Right lobe of liver (tissue), 6 donors: ENCODE results near the gene ADGRL3. TPM values are rescaled to one million over a fixed set of nuclear protein-coding genes. Genes with fewer than 3 reads are reported as not detected.

Experiments used
- ATAC-seq, 4 donors: fragments of 200-7000 bp; cut with Tn5 transposase; one replicate each; pipeline ENCODE4 v1.9.1; 2020; ENCODE audit warnings: mild to moderate bottlenecking in 4 of 4, moderate library complexity in 4 of 4
- DNase-seq, 3 donors: peaks; one replicate each; pipeline ENCODE4 v3.0.0-alpha.2; 2020
- H3K27ac ChIP-seq, 3 donors: fragments of 200-600 bp; one replicate each; pipeline ENCODE4 v1.8.0; 2022
- H3K27me3 ChIP-seq, 2 donors: fragments of 200-600 bp; one replicate each; pipeline ENCODE4 v1.8.0; 2022
- H3K36me3 ChIP-seq, 4 donors: fragments of 200-600 bp; sonication (generic) in 1 of 4; one replicate each; pipeline versions ENCODE4 v1.5.1 to v1.8.0; 2017 to 2022; ENCODE audit warnings: control low read depth in 1 of 4
- H3K4me1 ChIP-seq, 4 donors: fragments of 200-600 bp; sonication (generic) in 1 of 4; one replicate each; pipeline versions ENCODE4 v1.5.1 to v1.8.0; 2017 to 2022; ENCODE audit warnings: control low read depth in 1 of 4
- H3K4me3 ChIP-seq, 3 donors: fragments of 200-600 bp; one replicate each; pipeline ENCODE4 v1.8.0; 2022
- H3K9me3 ChIP-seq, 4 donors: fragments of 200-600 bp; sonication (generic) in 1 of 4; one replicate each; pipeline versions ENCODE4 v1.5.1 to v1.8.0; 2017 to 2022; ENCODE audit warnings: control low read depth in 1 of 4
- CTCF ChIP-seq, 4 donors: fragments of 200-600 bp in 3 of 4; fragments of 450-650 bp in 1 of 4; IDR thresholded peaks; one replicate each; pipeline versions ENCODE4 v1.5.1 to v1.8.0; 2016 to 2022; ENCODE audit warnings: antibody characterized with exemption in 4 of 4, mild to moderate bottlenecking in 2 of 4
- POLR2A ChIP-seq: fragments of 450-650 bp; IDR thresholded peaks from one replicate; pipeline ENCODE4 v1.6.1; 2017; ENCODE audit warnings: antibody characterized with exemption, mild to moderate bottlenecking
- WGBS: methylation state at CpG from one replicate; pipeline ENCODE4 v1.1.6; 2018; ENCODE audit warnings: low coverage, low lambda C conversion rate; ENCODE audit not compliant: insufficient coverage; ENCODE audit errors: missing lambda C conversion rate; 5-methylcytosine and 5-hydroxymethylcytosine counted together
- intact Hi-C, 2 donors: fragments of 100-400 bp; cut with DNase I; formaldehyde crosslinking; loops; one replicate each; pipeline versions ENCODE4 v1.11.2 to v1.14.1; 2022
- total RNA-seq, 6 experiments: library from RNA; depleted of rRNA in 2 of 6; stranded (reverse); fragments of >200 nt in 2 of 6; fragmentation: NEBNext Ultra II Directional in 3 of 6; extraction: Animal tissue kit (Norgen Biotek cat#: 25700) in 3 of 6; gene quantifications; one replicate each; pipeline versions ENCODE4 v1.1.0 to v1.2.4, GENCODE V29; 2016 to 2023
- donor health status: DM: no; HTN: yes; CAD: no.
- donor health status: DM: no; HTN: no; CAD: no.
- donor health status: DM: no; HTN: no; CAD: no.
- donor health status: DM: no; HTN: yes; CAD: no.
- donor health status: DM: no; HTN: yes; CAD: no.

The ADGRL3 gene
- total RNA-seq, 6 experiments from 2014 or later = 0.06 to 1.1 (median 0.35) TPM

DNA sequence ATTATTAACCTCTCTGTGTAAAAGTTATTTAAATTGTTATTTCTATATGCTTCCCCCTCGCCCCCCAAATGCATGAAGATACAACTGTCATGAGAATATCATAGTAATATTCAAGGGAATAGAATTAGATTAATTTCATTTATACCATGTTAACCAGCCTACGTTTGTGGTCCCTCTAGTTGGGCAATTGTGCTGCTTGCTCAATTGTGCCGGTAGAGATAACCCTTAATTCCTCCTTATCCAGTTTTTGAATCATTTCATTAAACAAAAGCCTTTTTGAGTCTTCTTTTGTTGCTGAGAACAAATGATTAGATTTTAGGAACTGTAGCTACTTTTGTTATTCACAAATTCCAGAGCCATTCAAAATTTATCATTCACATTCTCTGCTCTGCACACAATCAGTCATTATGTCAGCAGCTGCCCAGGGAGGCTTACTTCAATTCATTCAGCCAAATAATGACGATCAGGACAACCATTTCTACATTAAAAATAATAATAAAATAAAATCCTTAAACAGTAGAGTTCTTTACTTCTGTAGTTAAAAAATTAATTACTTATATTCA, 98.1 kb downstream of the ADGRL3 start:
- intact Hi-C loops = no loop called here
- no peak overlapping the region for H3K4me3 ChIP-seq
- H3K4me1 ChIP-seq = no peaks in the 10 kb centered on the region
- no peaks in the 10 kb centered on the region for H3K27me3 ChIP-seq
- ATAC-seq = no peak
- no peak for DNase-seq
- 18% methylated on average over 4 of the region's 4 CpGs for WGBS
- TF ChIP-seq POLR2A (no peak), CTCF (IDR thresholded peaks at IDR 0.05) (no peak)
- H3K36me3 ChIP-seq = no peaks in the 10 kb centered on the region
- H3K27ac ChIP-seq = no peak overlapping the region
- no peaks in the 10 kb centered on the region for H3K9me3 ChIP-seq

DNA sequence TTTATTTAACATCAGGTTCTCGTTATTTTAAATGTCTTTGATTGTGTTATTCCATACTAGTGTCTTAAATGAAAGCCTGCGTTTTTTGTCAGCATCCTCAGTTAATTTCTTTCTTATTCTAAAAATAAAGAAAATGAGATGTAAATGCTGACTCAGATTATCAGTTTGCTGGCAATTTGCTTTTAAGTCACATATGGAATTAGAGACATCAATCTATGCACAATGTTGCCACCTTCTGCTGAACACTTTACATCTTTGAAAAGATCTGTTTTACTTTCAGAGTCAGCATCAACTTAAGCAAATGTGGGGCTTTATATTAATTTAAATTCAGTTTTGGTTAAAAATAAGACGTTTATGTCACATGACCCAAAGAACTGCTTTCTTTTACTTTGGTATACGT, 99.2 kb downstream of the ADGRL3 start:
- H3K4me1 ChIP-seq = no peaks in the 10 kb centered on the region
- no peak for TF ChIP-seq POLR2A
- no peak for TF ChIP-seq CTCF (IDR thresholded peaks at IDR 0.05)
- intact Hi-C loops = no loop called here
- no peak overlapping the region for H3K4me3 ChIP-seq
- H3K27ac ChIP-seq = no peak overlapping the region
- H3K36me3 ChIP-seq = no peaks in the 10 kb centered on the region
- H3K27me3 ChIP-seq = no peaks in the 10 kb centered on the region
- ATAC-seq = no peak
- 40% methylated on average over 4 of the region's 4 CpGs for WGBS
- no peak for DNase-seq
- H3K9me3 ChIP-seq = no peaks in the 10 kb centered on the region

DNA sequence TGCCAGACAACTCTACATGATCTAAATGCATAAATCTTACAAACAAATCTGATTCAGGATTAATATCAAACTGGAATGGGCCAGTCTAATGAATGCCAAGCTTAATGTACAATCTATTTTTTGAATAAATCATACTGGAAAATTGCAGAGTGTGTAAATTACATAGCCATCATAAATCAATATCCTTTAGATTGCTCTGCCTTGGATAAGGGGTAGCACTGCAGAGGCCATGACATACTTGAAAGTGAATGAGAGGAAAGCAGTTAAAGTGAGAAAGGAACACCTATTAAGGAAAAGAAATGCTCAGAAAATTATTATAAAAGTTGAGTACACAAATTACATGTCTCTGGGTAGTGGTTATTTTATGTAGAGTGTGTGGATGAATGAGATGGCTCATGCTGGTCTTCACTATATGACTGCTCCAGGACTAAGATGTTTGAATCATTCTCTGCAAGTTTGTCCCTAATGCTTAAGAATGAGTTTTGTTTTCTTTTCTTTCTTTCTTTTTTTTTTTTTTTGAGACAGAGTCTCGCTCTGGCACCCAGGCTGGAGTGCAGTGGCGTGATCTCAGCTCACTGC, 100.2 kb downstream of the ADGRL3 start:
- Histone ChIP-seq H3K9me3 (no peaks in the 10 kb centered on the region), H3K4me3 (no peak overlapping the region), H3K4me1 (no peaks in the 10 kb centered on the region), H3K27ac (no peak overlapping the region), H3K27me3 (no peaks in the 10 kb centered on the region), H3K36me3 (no peaks in the 10 kb centered on the region)
- no peak for DNase-seq
- intact Hi-C loops = no loop called here
- no peak for ATAC-seq
- no peak for TF ChIP-seq CTCF (IDR thresholded peaks at IDR 0.05)
- TF ChIP-seq POLR2A = no peak
- WGBS = 75% methylated on average over 2 of the region's 2 CpGs

DNA sequence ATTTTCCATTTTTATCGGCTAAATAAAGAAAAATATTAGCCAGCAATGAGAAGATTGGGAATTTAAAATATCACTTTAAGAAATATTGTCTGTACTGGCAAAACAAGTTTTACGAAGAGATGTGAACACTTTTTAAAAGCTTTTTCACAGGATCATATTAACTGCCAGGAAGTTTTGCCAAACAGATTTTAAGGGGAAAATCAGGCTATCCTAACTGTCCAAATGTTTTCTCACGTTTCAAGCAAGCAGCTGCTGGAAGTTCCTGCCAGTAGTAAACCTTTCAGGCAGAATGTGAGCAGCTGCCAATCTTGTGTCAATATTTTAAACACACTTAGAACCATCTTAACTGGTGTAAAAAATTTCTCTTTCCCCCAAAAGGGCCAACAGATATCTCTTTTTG, 101.1 kb downstream of the ADGRL3 start:
- Histone ChIP-seq H3K4me3 (no peak overlapping the region), H3K27me3 (no peaks in the 10 kb centered on the region), H3K9me3 (no peaks in the 10 kb centered on the region), H3K4me1 (no peaks in the 10 kb centered on the region), H3K27ac (no peak overlapping the region), H3K36me3 (no peaks in the 10 kb centered on the region)
- 44% methylated on average over 3 of the region's 3 CpGs for WGBS
- no peak for ATAC-seq
- DNase-seq = no peak
- intact Hi-C loops = no loop called here
- TF ChIP-seq POLR2A (no peak), CTCF (IDR thresholded peaks at IDR 0.05) (no peak)
